Progenitor cell of endocrine pancreas (in vitro differentiated cells): ENCODE measurements around the gene PHF23. TPM values are rescaled to one million over a fixed set of nuclear protein-coding genes. Genes with fewer than 3 reads are reported as not detected.
A peak's percentile ranks its signal among the peaks of the same experiment; 100 is the strongest.

Source experiments
- DNase-seq: peaks from one replicate; pipeline ENCODE4 v3.0.0; 2021; ENCODE audit warnings: low spot score; ENCODE audit not compliant: unreplicated experiment
- H3K27ac Mint-ChIP-seq: 2 replicates; pipeline ENCODE4 v1.8.0; 2021; ENCODE audit warnings: mild to moderate bottlenecking, moderate library complexity, mixed read lengths
- H3K27me3 Mint-ChIP-seq: 2 replicates; pipeline ENCODE4 v1.8.0; 2021; ENCODE audit warnings: mixed read lengths
- H3K36me3 Mint-ChIP-seq: 2 replicates; pipeline ENCODE4 v1.8.0; 2022; ENCODE audit warnings: mixed read lengths; ENCODE audit not compliant: insufficient read depth
- H3K4me1 Mint-ChIP-seq: 2 replicates; pipeline ENCODE4 v1.8.0; 2021; ENCODE audit warnings: low read depth, mixed read lengths
- H3K4me3 Mint-ChIP-seq: 2 replicates; pipeline ENCODE4 v1.8.0; 2021; ENCODE audit warnings: low read depth, mild to moderate bottlenecking, moderate library complexity, mixed read lengths
- H3K9me3 Mint-ChIP-seq: 2 replicates; pipeline ENCODE4 v1.8.0; 2021; ENCODE audit warnings: low read depth, mixed read lengths
- total RNA-seq: library from RNA; stranded (reverse); gene quantifications from 2 replicates; pipeline ENCODE4 v1.2.1, GENCODE V29; 2021
- TF ChIP-seq, protein P1 (sequence below): fragments of 200-600 bp; sonication (generic); IDR thresholded peaks from one replicate; pipeline ENCODE4 v1.5.0; 2021; ENCODE audit warnings: antibody characterized with exemption, mild to moderate bottlenecking; ENCODE audit not compliant: unreplicated experiment

Gene PHF23
- total RNA-seq, 1 donor from 2014 or later, result 73.7 TPM

DNA sequence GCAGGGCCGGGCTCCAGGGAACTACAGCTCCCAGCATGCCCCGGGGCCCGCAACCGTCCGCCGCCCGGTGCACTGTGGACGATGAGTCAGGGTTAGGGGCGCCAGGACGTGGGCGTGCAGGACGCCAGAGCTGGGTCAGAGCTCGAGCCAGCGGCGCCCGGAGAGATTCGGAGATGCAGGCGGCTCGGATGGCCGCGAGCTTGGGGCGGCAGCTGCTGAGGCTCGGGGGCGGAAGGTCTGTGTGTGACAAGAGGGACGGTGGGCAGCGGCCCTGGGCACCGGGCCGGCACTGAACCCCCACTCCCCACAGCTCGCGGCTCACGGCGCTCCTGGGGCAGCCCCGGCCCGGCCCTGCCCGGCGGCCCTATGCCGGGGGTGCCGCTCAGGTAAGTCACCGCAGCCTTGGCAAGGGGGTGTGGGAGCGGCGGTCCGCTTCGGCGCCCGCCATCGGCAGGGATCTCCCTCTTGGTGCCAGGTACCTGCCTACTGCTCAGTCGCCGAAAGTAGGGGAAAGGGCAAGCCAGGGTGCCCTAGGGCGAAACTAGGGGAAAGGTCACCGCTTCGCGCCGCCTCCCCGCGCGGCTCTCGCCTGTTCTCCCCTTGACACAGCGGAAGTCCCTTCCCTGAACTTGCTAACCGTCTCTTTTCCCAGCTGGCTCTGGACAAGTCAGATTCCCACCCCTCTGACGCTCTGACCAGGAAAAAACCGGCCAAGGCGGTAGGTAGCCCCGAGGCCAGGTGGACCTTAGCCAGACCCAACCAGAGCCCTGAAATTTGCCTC is 19.3 kb downstream of the PHF23 start, which contains the start of the genes ACADVL and DLG4:
Gene ACADVL, plus strand, starts transcription at position 127 of the 781 bp plus-strand sequence. Its CDS starts 47 bp downstream, at position 174.
Gene DLG4, minus strand, starts transcription at position 25 of the 781 bp plus-strand sequence.
- H3K27ac Mint-ChIP-seq, result peak within 1 kb of the TSS; percentile 97
- no peaks in the 10 kb centered on the region for H3K27me3 Mint-ChIP-seq
- H3K4me1 Mint-ChIP-seq, result peaks cover 34% of the 10 kb centered on the region
- peak within 1 kb of the TSS; percentile 91 for H3K4me3 Mint-ChIP-seq
- no peaks in the 10 kb centered on the region for H3K9me3 Mint-ChIP-seq
- TF ChIP-seq, protein P1, sequence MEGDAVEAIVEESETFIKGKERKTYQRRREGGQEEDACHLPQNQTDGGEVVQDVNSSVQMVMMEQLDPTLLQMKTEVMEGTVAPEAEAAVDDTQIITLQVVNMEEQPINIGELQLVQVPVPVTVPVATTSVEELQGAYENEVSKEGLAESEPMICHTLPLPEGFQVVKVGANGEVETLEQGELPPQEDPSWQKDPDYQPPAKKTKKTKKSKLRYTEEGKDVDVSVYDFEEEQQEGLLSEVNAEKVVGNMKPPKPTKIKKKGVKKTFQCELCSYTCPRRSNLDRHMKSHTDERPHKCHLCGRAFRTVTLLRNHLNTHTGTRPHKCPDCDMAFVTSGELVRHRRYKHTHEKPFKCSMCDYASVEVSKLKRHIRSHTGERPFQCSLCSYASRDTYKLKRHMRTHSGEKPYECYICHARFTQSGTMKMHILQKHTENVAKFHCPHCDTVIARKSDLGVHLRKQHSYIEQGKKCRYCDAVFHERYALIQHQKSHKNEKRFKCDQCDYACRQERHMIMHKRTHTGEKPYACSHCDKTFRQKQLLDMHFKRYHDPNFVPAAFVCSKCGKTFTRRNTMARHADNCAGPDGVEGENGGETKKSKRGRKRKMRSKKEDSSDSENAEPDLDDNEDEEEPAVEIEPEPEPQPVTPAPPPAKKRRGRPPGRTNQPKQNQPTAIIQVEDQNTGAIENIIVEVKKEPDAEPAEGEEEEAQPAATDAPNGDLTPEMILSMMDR, result no peak
- peak; percentile 59 for DNase-seq
- peaks cover 6% of the 10 kb centered on the region for H3K36me3 Mint-ChIP-seq

DNA sequence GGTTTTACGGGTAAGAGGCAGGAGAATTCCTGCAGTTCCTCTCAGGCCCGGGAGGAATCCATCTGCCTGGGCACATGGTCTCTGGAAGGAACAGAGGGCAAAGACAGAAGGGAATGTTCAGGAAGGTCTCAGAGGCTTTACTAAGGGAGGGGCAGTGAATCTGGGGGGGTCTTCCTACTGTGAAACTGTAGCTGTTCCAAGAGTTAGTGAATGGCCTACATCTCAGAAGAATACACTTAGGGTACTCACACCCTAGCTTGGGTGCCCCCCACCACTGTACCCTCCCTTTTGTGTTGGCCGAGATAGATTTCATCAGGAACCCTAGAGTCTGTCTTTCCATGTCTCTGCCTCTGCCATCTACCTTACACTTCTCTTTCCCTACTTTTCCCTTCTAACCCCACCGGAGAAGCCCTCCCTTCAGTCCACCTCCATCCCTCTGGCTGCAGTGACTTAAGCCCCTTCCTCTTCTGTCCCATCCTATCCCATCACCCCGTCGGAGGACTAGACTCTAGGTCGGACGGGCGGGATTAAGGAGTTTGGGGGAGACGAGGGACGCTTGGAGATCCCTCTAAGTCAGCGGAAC is 19.9 kb downstream of the PHF23 start:
- H3K4me3 Mint-ChIP-seq, result peak overlapping the region; percentile 91
- no peaks in the 10 kb centered on the region for H3K27me3 Mint-ChIP-seq
- TF ChIP-seq, protein P1, result no peak
- no peaks in the 10 kb centered on the region for H3K9me3 Mint-ChIP-seq
- peaks cover 6% of the 10 kb centered on the region for H3K36me3 Mint-ChIP-seq
- peaks cover 34% of the 10 kb centered on the region for H3K4me1 Mint-ChIP-seq
- H3K27ac Mint-ChIP-seq, result peak overlapping the region; percentile 97
- no peak for DNase-seq

DNA sequence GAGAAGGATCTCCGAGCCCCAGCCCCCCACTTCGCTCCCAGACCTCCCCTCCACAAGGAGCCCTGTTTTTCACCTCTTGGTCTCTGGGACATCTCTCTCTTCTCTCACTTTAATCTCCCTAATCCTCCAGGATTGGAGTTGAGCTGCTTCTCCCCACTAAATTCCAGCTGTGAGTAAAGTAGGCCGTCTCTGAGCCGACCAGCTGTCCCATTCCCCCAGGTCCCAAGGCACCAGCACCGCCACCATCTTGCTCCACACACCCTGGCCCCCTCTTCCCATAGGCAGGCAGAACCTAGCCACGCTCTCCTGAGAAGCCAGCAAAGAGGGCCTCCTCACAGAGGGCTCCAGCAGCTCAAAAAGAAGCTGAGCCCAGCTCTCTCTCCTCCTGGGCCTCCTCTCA is 20.5 kb downstream of the PHF23 start:
- Mint-ChIP-seq H3K4me3 (peak overlapping the region; percentile 91), H3K27me3 (no peaks in the 10 kb centered on the region), H3K27ac (no peak overlapping the region), H3K36me3 (peaks cover 4% of the 10 kb centered on the region), H3K9me3 (no peaks in the 10 kb centered on the region), H3K4me1 (peaks cover 34% of the 10 kb centered on the region)
- no peak for DNase-seq
- TF ChIP-seq, protein P1, result no peak

DNA sequence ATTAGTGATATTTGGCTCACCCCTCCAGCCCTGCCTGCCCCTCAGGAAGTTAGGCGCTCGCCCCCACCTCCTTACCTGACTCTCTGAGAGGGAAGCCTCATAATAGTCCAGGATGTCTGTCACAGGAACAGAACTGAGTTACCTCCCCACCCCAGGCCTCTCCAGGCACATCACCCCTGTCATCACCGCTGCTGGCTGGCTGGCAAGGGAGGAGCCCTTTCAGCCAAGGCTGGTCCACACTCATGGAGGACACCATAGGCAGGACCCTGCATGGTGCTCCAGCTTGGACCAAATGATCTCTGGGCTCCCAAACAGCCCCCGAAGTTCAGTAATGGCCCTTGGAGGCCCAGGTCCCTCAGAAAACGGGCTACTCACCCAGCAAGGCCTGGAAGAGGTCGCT is 21.1 kb downstream of the PHF23 start:
- Mint-ChIP-seq H3K27me3 (no peaks in the 10 kb centered on the region), H3K4me1 (peaks cover 40% of the 10 kb centered on the region), H3K27ac (peak overlapping the region; percentile 69), H3K36me3 (no peaks in the 10 kb centered on the region), H3K4me3 (peak overlapping the region; percentile 69), H3K9me3 (no peaks in the 10 kb centered on the region)
- no peak for DNase-seq
- TF ChIP-seq, protein P1, result no peak

DNA sequence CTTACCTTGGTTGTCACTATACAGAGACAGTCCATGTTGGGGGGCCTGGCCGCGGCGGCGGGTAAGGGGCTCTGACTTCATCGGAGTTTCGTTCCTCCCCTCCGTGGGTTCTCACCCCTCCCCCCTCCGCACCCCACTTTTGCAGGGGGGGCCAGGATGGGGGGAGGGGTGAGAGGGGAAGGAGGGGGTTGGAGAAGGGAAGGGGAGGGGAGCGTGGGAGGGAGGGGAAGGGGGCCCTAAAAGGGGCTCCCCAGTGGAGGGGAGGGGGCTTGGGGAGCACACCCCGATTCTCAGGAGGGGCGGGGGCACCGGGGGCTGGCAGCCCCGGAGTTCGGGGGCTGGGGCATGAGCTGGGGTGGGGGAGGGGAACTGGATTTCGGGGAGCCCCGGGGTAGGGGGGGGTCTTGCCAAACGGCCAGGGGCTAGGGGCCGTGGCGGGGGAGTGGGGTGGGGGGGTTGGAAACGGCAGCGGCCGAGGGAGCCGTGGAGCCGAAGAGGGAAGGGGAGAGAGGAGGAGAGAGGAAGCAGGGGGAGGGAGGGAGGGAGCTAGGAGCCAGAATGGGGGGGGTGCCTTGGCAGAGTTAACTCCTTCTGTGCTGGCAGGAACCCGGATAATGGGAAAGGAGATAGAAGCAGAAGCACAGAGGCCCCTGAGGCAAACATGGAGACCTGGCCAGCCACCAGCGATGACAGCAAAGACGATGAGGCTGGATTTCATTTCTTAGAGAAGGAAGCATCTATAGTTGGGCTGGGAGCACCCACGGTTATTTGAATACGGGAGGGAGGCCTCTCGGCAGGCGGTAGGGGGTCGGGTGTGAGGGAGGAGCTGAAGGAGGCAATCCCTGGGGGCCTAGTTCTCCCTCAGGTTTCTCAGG is 21.9 kb downstream of the PHF23 start:
- Mint-ChIP-seq H3K27me3 (no peaks in the 10 kb centered on the region), H3K4me3 (peak overlapping the region; percentile 69)
- no peak for DNase-seq

More for the DNA sequence above, 21.9 kb downstream of the PHF23 start:
- H3K9me3 Mint-ChIP-seq, result no peaks in the 10 kb centered on the region
- TF ChIP-seq, protein P1, result no peak
- peak overlapping the region; percentile 81 for H3K27ac Mint-ChIP-seq
- H3K4me1 Mint-ChIP-seq, result peaks cover 41% of the 10 kb centered on the region
- H3K36me3 Mint-ChIP-seq, result no peaks in the 10 kb centered on the region
